OCI-LY3 (cell line): Measurements from ENCODE around the gene RACGAP1.

ENCODE experiments used
- H2AFZ ChIP-seq: fragments of 200-600, 300-600 bp; shearing (Covaris generic); 2 replicates; pipeline ENCODE4 v1.6.0; 2014; ENCODE audit warnings: antibody characterized with exemption, low read depth, low read length
- H3K27ac ChIP-seq: fragments of 200-600, 300-600 bp; sonication (generic); 2 replicates; pipeline ENCODE4 v1.5.1; 2014; ENCODE audit warnings: mild to moderate bottlenecking, low read length, moderate library complexity, mixed read lengths
- H3K27me3 ChIP-seq: fragments of 200-600, 300-600 bp; sonication (generic); 2 replicates; pipeline ENCODE4 v1.6.1; 2014; ENCODE audit warnings: low read depth, low read length, mixed read lengths
- H3K36me3 ChIP-seq: fragments of 200-600, 300-600 bp; sonication (generic); replicated peaks from 2 replicates; pipeline ENCODE3; 2014; ENCODE audit warnings: low read depth, low read length, mixed read lengths
- H3K4me1 ChIP-seq: fragments of 300-600, 200-600 bp; sonication (generic); 2 replicates; pipeline ENCODE4 v1.6.1; 2014; ENCODE audit warnings: low read length, mixed read lengths
- H3K4me2 ChIP-seq: fragments of 200-600, 300-600 bp; sonication (generic); 2 replicates; pipeline ENCODE4 v1.6.1; 2014; ENCODE audit warnings: low read length, mixed read lengths
- H3K4me3 ChIP-seq: fragments of 300-600, 200-600 bp; sonication (generic); 2 replicates; pipeline ENCODE4 v1.5.1; 2014; ENCODE audit warnings: antibody characterized with exemption, mild to moderate bottlenecking, low read length, moderate library complexity
- H3K79me2 ChIP-seq: fragments of 300-600, 200-600 bp; shearing (Covaris generic); 2 replicates; pipeline ENCODE4 v1.6.1; 2014; ENCODE audit warnings: mild to moderate bottlenecking, low read length, mixed read lengths
- H3K9ac ChIP-seq: fragments of 300-600, 200-600 bp; shearing (Covaris generic); 2 replicates; pipeline ENCODE4 v1.6.0; 2014; ENCODE audit warnings: mild to moderate bottlenecking, low read length, moderate library complexity
- H3K9me3 ChIP-seq: fragments of 200-600, 300-600 bp; shearing (Covaris generic); 2 replicates; pipeline ENCODE4 v1.6.1; 2014; ENCODE audit warnings: low read length, mixed read lengths; ENCODE audit not compliant: insufficient read depth
- H4K20me1 ChIP-seq: fragments of 200-600, 300-600 bp; sonication (generic); 2 replicates; pipeline ENCODE4 v1.6.1; 2016; ENCODE audit warnings: low read length, mixed read lengths; ENCODE audit not compliant: insufficient read depth
- CTCF ChIP-seq: fragments of 200-600, 300-600 bp; sonication (generic); IDR thresholded peaks from 2 replicates; pipeline ENCODE4 v1.5.1; 2014; ENCODE audit warnings: antibody characterized with exemption, low read length, low read depth
- EZH2phosphoT487 ChIP-seq: fragments of 200-600 bp; shearing (Covaris generic); IDR thresholded peaks from 2 replicates; pipeline ENCODE4 v1.6.1; 2018; ENCODE audit warnings: antibody characterized with exemption, mixed run types, low read depth

Gene RACGAP1

GRCh38 chr12:49953151-49953550 is 72.1 kb downstream of the RACGAP1 start:
- TF ChIP-seq CTCF (no peak), EZH2phosphoT487 (no peak)
- Histone ChIP-seq H3K36me3 (no peaks in the 10 kb centered on the region), H3K4me2 (no peak overlapping the region), H2AFZ (no peak overlapping the region), H3K9me3 (no peaks in the 10 kb centered on the region), H3K9ac (no peak overlapping the region), H3K4me1 (peaks cover 8% of the 10 kb centered on the region; the same call in 1 of the 2 replicates), H3K79me2 (no peaks in the 10 kb centered on the region), H3K4me3 (no peak overlapping the region), H3K27ac (no peak overlapping the region), H3K27me3 (peaks cover 9% of the 10 kb centered on the region; the same call in 1 of the 2 replicates), H4K20me1 (no peaks in the 10 kb centered on the region)

GRCh38 chr12:49952391-49953055 is 72.8 kb downstream of the RACGAP1 start:
- Histone ChIP-seq H3K79me2 (no peaks in the 10 kb centered on the region), H3K27ac (no peak overlapping the region), H3K9ac (no peak overlapping the region), H3K4me3 (no peak overlapping the region), H2AFZ (no peak overlapping the region), H4K20me1 (no peaks in the 10 kb centered on the region), H3K4me2 (no peak overlapping the region), H3K9me3 (no peaks in the 10 kb centered on the region), H3K4me1 (peaks cover 8% of the 10 kb centered on the region; the same call in 1 of the 2 replicates), H3K27me3 (peaks cover 9% of the 10 kb centered on the region; the same call in 1 of the 2 replicates), H3K36me3 (no peaks in the 10 kb centered on the region)
- TF ChIP-seq EZH2phosphoT487 (no peak), CTCF (no peak)

- H3K4me1 ChIP-seq: peaks cover 8% of the 10 kb centered on the region; the same call in 1 of the 2 replicates
- H3K27me3 ChIP-seq: peaks cover 2% of the 10 kb centered on the region; the same call in 1 of the 2 replicates
- H4K20me1 ChIP-seq: no peaks in the 10 kb centered on the region
- no peak overlapping the region for H3K27ac ChIP-seq
- no peaks in the 10 kb centered on the region for H3K9me3 ChIP-seq
- no peaks in the 10 kb centered on the region for H3K36me3 ChIP-seq
- H3K9ac ChIP-seq: no peak overlapping the region
- no peak overlapping the region for H2AFZ ChIP-seq
- H3K4me2 ChIP-seq: no peak overlapping the region
- H3K4me3 ChIP-seq: no peak overlapping the region
- TF ChIP-seq CTCF (no peak), EZH2phosphoT487 (no peak)
- no peaks in the 10 kb centered on the region for H3K79me2 ChIP-seq
Measured at GRCh38 chr12:49951411-49952240, 73.7 kb downstream of the RACGAP1 start.
